Fibroblast of lung (primary cell): ENCODE measurements around the gene SCD5. TPM values are rescaled to one million over a fixed set of nuclear protein-coding genes. Genes with fewer than 3 reads are reported as not detected.

Experiments
- DNase-seq, 2 donors: peaks; one replicate each; pipeline versions ENCODE4 v3.0.0 to v3.0.0-alpha.2; 2010; ENCODE audit warnings: low read depth in 2 of 2
- H2AFZ ChIP-seq: 2 replicates; pipeline ENCODE4 v1.5.1; 2012; ENCODE audit warnings: low read length, control low read depth, inconsistent platforms
- H3K27ac ChIP-seq: 2 replicates; pipeline ENCODE4 v1.5.1; 2011; ENCODE audit warnings: low read length, control low read depth; ENCODE audit not compliant: insufficient read depth
- H3K27me3 ChIP-seq: 2 replicates; pipeline ENCODE4 v1.5.1; 2011; ENCODE audit warnings: mild to moderate bottlenecking, low read length; ENCODE audit not compliant: control insufficient read depth, insufficient read depth
- H3K36me3 ChIP-seq: 2 replicates; pipeline ENCODE4 v1.5.1; 2011; ENCODE audit warnings: low read length; ENCODE audit not compliant: control insufficient read depth, insufficient read depth
- H3K4me1 ChIP-seq: 2 replicates; pipeline ENCODE4 v1.5.1; 2011; ENCODE audit warnings: low read length; ENCODE audit not compliant: control insufficient read depth, insufficient read depth; ENCODE audit errors: extremely low read depth
- H3K4me2 ChIP-seq: 2 replicates; pipeline ENCODE4 v1.5.1; 2011; ENCODE audit warnings: low read length, control low read depth; ENCODE audit not compliant: insufficient read depth; ENCODE audit errors: extremely low read depth
- H3K4me3 ChIP-seq, 4 experiments: fragments of 200-600 bp in 1 of 4; sonication (generic) in 1 of 4; replicated peaks in 1 of 4; 2 replicates each; pipeline ENCODE4 v1.5.1; 2011 to 2016; ENCODE audit warnings: low read length in 4 of 4, low read depth in 3 of 4, mild to moderate bottlenecking in 3 of 4, control low read depth in 2 of 4, inconsistent platforms in 1 of 4, mixed read lengths in 1 of 4; ENCODE audit not compliant: insufficient read depth in 1 of 4; ENCODE audit errors: control extremely low read depth in 1 of 4
- H3K79me2 ChIP-seq: 2 replicates; pipeline ENCODE4 v1.5.1; 2012; ENCODE audit warnings: mild to moderate bottlenecking, low read length, inconsistent platforms; ENCODE audit not compliant: control insufficient read depth, insufficient read depth
- H3K9ac ChIP-seq: 2 replicates; pipeline ENCODE4 v1.5.1; 2011; ENCODE audit warnings: mild to moderate bottlenecking, low read length, control low read depth; ENCODE audit not compliant: insufficient read depth
- H3K9me3 ChIP-seq: 2 replicates; pipeline ENCODE4 v1.5.1; 2012; ENCODE audit warnings: low read depth, low read length; ENCODE audit not compliant: control insufficient read depth, insufficient read depth
- H4K20me1 ChIP-seq: 2 replicates; pipeline ENCODE4 v1.5.1; 2011; ENCODE audit warnings: low read length; ENCODE audit not compliant: control insufficient read depth, insufficient read depth; ENCODE audit errors: extremely low read depth
- CTCF ChIP-seq, 2 donors: IDR thresholded peaks in 1 of 2; conservative IDR thresholded peaks in 1 of 2; 1 replicate in 1 of 2; 2 replicates in 1 of 2; pipeline ENCODE4 v1.5.1; 2011 to 2012; ENCODE audit warnings: low read length in 2 of 2, control low read depth in 1 of 2, inconsistent platforms in 1 of 2, low read depth in 1 of 2, mild to moderate bottlenecking in 1 of 2
- EZH2 ChIP-seq: IDR thresholded peaks from 2 replicates; pipeline ENCODE4 v1.5.1; 2012; ENCODE audit warnings: low read length, control low read depth, mild to moderate bottlenecking; ENCODE audit errors: missing control alignments
- polyA plus RNA-seq, 2 donors: library from polyadenylated mRNA; depleted of rRNA in 1 of 2; stranded (reverse) in 1 of 2; unstranded in 1 of 2; fragments of >200 nt; gene quantifications; 2 replicates each; pipeline ENCODE4 v1.2.1, GENCODE V29; 2011 to 2012; ENCODE audit warnings: missing spikeins in 1 of 2
- total RNA-seq: library from RNA; depleted of rRNA; stranded (reverse); fragments of >200 nt; gene quantifications from 2 replicates; pipeline ENCODE4 v1.2.1, GENCODE V29; 2014

The SCD5 gene
- total and polyA plus RNA-seq, 2 donors (not counting 1 experiment from before 2014, with no cell fraction given): 4.9 to 11.4 TPM

DNA sequence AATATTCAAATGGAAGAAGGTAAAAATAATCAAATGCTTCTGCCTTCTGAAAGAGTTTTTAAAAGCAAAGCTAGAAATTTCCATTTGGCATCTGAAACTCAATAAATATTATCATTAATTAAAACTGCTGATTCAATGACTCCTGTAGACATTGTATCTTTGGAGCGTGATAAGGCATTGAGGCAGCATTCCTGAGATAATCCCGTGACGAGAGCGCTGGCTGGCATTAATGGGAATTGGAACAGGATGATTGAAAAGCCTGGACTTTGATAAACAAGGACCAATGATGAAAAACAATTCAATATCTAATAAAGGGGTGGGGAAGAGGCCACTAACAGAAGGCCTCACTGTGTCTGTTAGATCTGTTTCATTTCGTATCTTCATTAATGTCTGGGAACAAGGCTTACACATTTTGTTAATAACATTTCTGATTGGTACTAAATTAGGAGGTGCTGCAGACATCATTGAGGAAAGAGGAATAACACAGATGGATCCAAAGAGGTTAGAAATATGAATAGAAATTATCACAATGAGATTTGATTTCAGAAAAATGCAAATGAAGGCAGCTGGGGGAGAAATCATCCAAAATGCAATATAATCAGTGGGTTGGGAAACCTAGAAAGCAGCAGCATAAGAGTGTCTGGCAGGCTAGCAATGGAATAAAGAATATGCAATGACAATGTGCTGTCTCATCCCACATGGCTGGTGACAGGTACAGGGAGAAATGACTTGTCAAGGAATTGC is 102.3 kb downstream of the SCD5 start:
- no peaks in the 10 kb centered on the region for H3K9me3 ChIP-seq
- H2AFZ ChIP-seq: no peak overlapping the region
- no peak overlapping the region for H3K4me2 ChIP-seq
- no peak overlapping the region for H3K9ac ChIP-seq
- no peak for DNase-seq
- H4K20me1 ChIP-seq: no peaks in the 10 kb centered on the region
- H3K4me3 ChIP-seq: no peak overlapping the region
- H3K27me3 ChIP-seq: no peaks in the 10 kb centered on the region
- no peaks in the 10 kb centered on the region for H3K36me3 ChIP-seq
- H3K4me1 ChIP-seq: no peaks in the 10 kb centered on the region
- no peaks in the 10 kb centered on the region for H3K79me2 ChIP-seq
- TF ChIP-seq CTCF (conservative IDR thresholded peaks at IDR 0.05 in 1 of 2, IDR thresholded peaks at IDR 0.05 in 1 of 2; ENCODE audit: low read depth in 1 of 2, low read length in 2 of 2) (no peak), EZH2 (no peak)
- H3K27ac ChIP-seq: no peak overlapping the region

- TF ChIP-seq EZH2: no peak
- no peak for TF ChIP-seq CTCF (conservative IDR thresholded peaks at IDR 0.05 in 1 of 2, IDR thresholded peaks at IDR 0.05 in 1 of 2; ENCODE audit: low read depth in 1 of 2, low read length in 2 of 2)
Measured at GRCh38 chr4:82694892-82695291, 103.7 kb downstream of the SCD5 start.

DNA sequence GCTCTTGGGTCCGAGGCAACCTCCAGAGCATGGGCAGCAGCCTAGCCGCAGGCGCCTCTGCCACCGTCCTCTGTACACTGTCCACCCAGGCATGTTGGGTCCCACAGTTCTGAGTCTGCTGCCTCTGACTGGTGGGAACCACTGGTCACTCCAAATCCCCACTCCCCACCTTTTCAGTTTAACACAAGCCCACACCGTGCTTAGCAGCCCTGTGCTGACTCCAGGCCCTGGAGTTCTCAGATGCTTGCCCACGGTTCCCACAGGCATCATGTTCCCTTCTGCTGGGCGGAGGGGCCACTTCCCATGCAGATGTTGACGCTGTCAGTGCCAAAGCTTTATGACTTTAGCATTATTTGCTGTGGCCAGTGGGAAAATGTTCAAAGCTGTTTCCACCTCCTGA is 104.5 kb downstream of the SCD5 start:
- Histone ChIP-seq H3K27ac (no peak overlapping the region), H3K4me2 (no peak overlapping the region), H3K36me3 (no peaks in the 10 kb centered on the region), H3K9me3 (no peaks in the 10 kb centered on the region), H2AFZ (no peak overlapping the region), H3K9ac (no peak overlapping the region), H3K4me1 (no peaks in the 10 kb centered on the region), H3K4me3 (no peak overlapping the region), H4K20me1 (no peaks in the 10 kb centered on the region), H3K79me2 (no peaks in the 10 kb centered on the region), H3K27me3 (no peaks in the 10 kb centered on the region)
- no peak for TF ChIP-seq CTCF (conservative IDR thresholded peaks at IDR 0.05 in 1 of 2, IDR thresholded peaks at IDR 0.05 in 1 of 2; ENCODE audit: low read depth in 1 of 2, low read length in 2 of 2)
- no peak for TF ChIP-seq EZH2
- DNase-seq: no peak

More at GRCh38 chr4:82694892-82695291, 103.7 kb downstream of the SCD5 start:
- H3K27ac ChIP-seq: no peak overlapping the region
- no peak overlapping the region for H2AFZ ChIP-seq
- H3K9me3 ChIP-seq: no peaks in the 10 kb centered on the region
- no peaks in the 10 kb centered on the region for H3K27me3 ChIP-seq
- no peak overlapping the region for H3K4me3 ChIP-seq
- H3K9ac ChIP-seq: no peak overlapping the region
- no peaks in the 10 kb centered on the region for H3K79me2 ChIP-seq
- no peaks in the 10 kb centered on the region for H3K36me3 ChIP-seq
- no peak overlapping the region for H3K4me2 ChIP-seq
- no peak for DNase-seq
- no peaks in the 10 kb centered on the region for H4K20me1 ChIP-seq
- H3K4me1 ChIP-seq: no peaks in the 10 kb centered on the region
